Bronchial epithelial cell (primary cell): ENCODE data around the gene NUP210. TPM values are rescaled to one million over a fixed set of nuclear protein-coding genes. Genes with fewer than 3 reads are reported as not detected.

ENCODE experiments used
- DNase-seq: peaks from one replicate; pipeline ENCODE4 v3.0.0-alpha.2; 2010; ENCODE audit warnings: low read depth
- FAIRE-seq: peaks from 2 replicates; lab custom pipeline; 2011; peaks lifted over from hg19 to GRCh38; lab: Jason Lieb, UNC
- H3K27me3 ChIP-seq: 2 replicates; pipeline ENCODE4 v1.5.1; 2011; ENCODE audit warnings: low read length; ENCODE audit not compliant: control insufficient read depth, insufficient read depth
- H3K36me3 ChIP-seq: 2 replicates; pipeline ENCODE4 v1.5.1; 2011; ENCODE audit warnings: low read length; ENCODE audit not compliant: control insufficient read depth, insufficient read depth
- H3K4me3 ChIP-seq: 2 replicates; pipeline ENCODE4 v1.5.1; 2011; ENCODE audit warnings: mild to moderate bottlenecking, low read depth, low read length, control low read depth
- CTCF ChIP-seq: IDR thresholded peaks from 2 replicates; pipeline ENCODE4 v1.5.1; 2011; ENCODE audit warnings: mild to moderate bottlenecking, moderate library complexity, low read length, control low read depth, inconsistent platforms; ENCODE audit not compliant: insufficient read depth, severe bottlenecking
- total RNA-seq: library from RNA; depleted of rRNA; stranded (reverse); fragments of >200 nt; gene quantifications from 2 replicates; pipeline ENCODE4 v1.2.1, GENCODE V29; 2014

NUP210 gene
- total RNA-seq, 1 donor from 2014 or later, result not detected

- H3K36me3 ChIP-seq, result no peaks in the 10 kb centered on the region
- no peak for DNase-seq
- no peak for FAIRE-seq
- no peak for TF ChIP-seq CTCF
- H3K27me3 ChIP-seq, result no peaks in the 10 kb centered on the region
- no peak overlapping the region for H3K4me3 ChIP-seq
These were observed 52.4 kb downstream of the NUP210 start for GRCh38 chr3:13367728-13368127.

- FAIRE-seq (no peak), DNase-seq (no peak)
- no peak overlapping the region for H3K4me3 ChIP-seq
- H3K27me3 ChIP-seq, result no peaks in the 10 kb centered on the region
- TF ChIP-seq CTCF, result no peak
- H3K36me3 ChIP-seq, result no peaks in the 10 kb centered on the region
These were observed 54.4 kb downstream of the NUP210 start for GRCh38 chr3:13365390-13366379.

GRCh38 chr3:13364602-13365271, 55.4 kb downstream of the NUP210 start:
- FAIRE-seq, result no peak
- Histone ChIP-seq H3K4me3 (no peak overlapping the region), H3K27me3 (no peaks in the 10 kb centered on the region), H3K36me3 (no peaks in the 10 kb centered on the region)
- TF ChIP-seq CTCF, result no peak
- no peak for DNase-seq

- Histone ChIP-seq H3K4me3 (no peak overlapping the region), H3K27me3 (no peaks in the 10 kb centered on the region), H3K36me3 (no peaks in the 10 kb centered on the region)
- DNase-seq, result no peak
- TF ChIP-seq CTCF, result no peak
- no peak for FAIRE-seq
These were observed 57.6 kb downstream of the NUP210 start for GRCh38 chr3:13362551-13362950.

GRCh38 chr3:13359916-13360315, 60.2 kb downstream of the NUP210 start:
- H3K36me3 ChIP-seq, result no peaks in the 10 kb centered on the region
- FAIRE-seq (no peak), DNase-seq (no peak)
- no peak overlapping the region for H3K4me3 ChIP-seq
- no peak for TF ChIP-seq CTCF
- peaks cover 3% of the 10 kb centered on the region for H3K27me3 ChIP-seq
